Neural cell (in vitro differentiated cells): ENCODE data around the gene SLC28A1.

ENCODE experiments used
- POLR2AphosphoS5 ChIP-seq: IDR thresholded peaks from 2 replicates; pipeline ENCODE4 v1.6.1; 2012
- RAD21 ChIP-seq: fragments of 450-650 bp; conservative IDR thresholded peaks from 2 replicates; pipeline ENCODE4 v1.6.1; 2014; ENCODE audit warnings: antibody characterized with exemption, mild to moderate bottlenecking, moderate library complexity
- SMC3 ChIP-seq: fragments of 450-650 bp; conservative IDR thresholded peaks from 2 replicates; pipeline ENCODE4 v1.6.1; 2014; ENCODE audit warnings: antibody characterized with exemption, mild to moderate bottlenecking, moderate library complexity; ENCODE audit not compliant: poor library complexity
- TAF1 ChIP-seq: IDR thresholded peaks from 2 replicates; pipeline ENCODE4 v1.6.1; 2012; ENCODE audit warnings: low read depth
- TF ChIP-seq, protein P1 (sequence below): fragments of 450-650 bp; IDR thresholded peaks from 2 replicates; pipeline ENCODE4 v1.5.1; 2014; ENCODE audit warnings: antibody characterized with exemption, mild to moderate bottlenecking, moderate library complexity; ENCODE audit not compliant: poor library complexity, severe bottlenecking

DNA sequence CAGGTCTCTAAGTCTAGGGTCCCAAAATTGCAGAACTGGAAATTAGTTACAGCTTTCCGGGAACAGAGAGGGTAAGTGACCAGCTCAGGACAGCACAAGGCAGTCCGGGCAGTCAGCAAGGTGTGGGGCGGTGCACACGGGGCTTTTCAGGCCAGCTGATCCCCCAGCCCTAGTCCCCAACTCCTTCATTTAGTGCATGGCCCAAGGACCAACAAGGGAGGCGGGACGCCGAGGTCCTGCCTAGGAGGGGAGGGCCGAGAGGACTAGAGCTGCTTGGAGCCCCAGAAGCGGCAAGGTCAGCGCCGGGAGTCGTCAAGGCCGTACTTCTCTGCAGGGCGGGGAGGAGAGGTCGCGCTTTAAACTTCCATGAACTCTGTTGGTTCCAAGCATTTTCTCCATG, 95.2 kb downstream of the SLC28A1 start:
- TF ChIP-seq, protein P1, sequence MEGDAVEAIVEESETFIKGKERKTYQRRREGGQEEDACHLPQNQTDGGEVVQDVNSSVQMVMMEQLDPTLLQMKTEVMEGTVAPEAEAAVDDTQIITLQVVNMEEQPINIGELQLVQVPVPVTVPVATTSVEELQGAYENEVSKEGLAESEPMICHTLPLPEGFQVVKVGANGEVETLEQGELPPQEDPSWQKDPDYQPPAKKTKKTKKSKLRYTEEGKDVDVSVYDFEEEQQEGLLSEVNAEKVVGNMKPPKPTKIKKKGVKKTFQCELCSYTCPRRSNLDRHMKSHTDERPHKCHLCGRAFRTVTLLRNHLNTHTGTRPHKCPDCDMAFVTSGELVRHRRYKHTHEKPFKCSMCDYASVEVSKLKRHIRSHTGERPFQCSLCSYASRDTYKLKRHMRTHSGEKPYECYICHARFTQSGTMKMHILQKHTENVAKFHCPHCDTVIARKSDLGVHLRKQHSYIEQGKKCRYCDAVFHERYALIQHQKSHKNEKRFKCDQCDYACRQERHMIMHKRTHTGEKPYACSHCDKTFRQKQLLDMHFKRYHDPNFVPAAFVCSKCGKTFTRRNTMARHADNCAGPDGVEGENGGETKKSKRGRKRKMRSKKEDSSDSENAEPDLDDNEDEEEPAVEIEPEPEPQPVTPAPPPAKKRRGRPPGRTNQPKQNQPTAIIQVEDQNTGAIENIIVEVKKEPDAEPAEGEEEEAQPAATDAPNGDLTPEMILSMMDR, result no peak
- no peak for TF ChIP-seq RAD21
- no peak for TF ChIP-seq TAF1
- no peak for TF ChIP-seq POLR2AphosphoS5
- TF ChIP-seq SMC3, result no peak
